ENCODE data around the gene MCL1.

Gene MCL1

DNA sequence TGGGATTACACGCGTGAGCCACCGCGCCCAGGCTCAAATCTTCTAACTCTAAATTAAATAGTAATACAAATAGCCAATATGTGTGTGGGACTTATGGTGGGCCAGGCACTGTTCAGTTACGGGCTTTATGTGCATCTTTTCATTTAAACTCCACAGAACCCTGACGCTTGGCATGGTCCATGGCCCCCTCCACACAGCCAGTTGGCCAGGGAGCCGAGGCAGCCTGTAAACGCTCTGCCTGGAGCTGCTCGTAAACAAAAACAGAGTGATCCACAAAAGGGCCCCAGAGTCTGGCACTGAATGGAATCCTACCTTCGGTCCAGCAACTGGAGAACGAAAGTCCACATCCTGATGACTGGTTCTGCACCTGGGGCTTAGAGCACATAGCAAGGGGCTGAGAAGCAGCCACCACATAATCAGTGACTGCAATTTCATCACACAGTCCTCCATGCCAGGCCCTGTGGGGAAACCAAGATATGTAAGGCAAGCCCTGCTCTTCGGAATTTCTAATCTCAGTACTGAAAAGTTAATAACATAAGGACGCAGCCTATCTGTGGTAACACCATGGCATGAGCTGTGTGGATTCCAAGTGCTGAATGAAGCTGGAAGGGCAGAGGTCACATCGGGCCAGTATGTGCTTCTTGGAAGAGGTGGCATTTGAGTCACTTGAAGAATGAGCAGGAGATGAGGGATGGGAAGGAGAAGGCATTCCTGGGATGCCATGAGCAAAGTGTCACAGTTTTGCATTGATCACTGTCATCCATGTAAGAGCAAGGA, 43.7 kb downstream of the MCL1 start:
- DNase-seq = no peak

GRCh38 chr1:150534002-150534401, 45.4 kb downstream of the MCL1 start:
- DNase-seq = no peak

- no peak for DNase-seq
These were observed 46.5 kb downstream of the MCL1 start for GRCh38 chr1:150532860-150533259.

DNA sequence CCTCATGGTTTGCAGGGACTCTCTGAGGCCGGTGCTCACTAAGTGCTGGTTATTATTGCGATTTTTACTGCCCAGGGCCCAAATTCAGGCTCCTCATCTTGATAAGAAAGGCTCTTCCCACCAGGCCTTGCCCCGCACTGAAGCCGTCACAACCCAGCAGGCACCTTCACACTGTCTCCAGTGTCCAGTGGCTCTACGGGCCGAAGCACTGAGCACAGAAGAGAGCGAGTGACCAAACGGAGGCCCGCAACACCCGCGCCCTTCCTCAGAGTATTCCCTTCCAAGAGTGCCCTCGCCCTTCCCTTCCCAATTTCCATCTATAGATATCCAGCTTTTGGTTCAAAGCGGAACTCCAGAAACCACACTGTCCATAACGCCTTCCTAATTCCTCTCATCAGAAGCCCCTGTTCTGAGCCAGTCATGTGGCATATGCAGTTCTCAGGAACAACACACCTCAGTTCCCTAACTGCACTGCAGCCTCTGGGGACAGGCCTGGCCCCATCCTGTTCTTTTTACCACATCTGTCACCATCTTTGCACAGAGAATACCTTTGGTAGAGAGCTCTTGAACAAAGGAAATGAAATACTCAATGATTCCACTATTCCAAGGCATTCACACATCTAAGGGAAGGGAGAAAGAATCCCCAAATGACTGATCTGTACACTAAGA, 48.8 kb downstream of the MCL1 start:
- DNase-seq = no peak

DNA sequence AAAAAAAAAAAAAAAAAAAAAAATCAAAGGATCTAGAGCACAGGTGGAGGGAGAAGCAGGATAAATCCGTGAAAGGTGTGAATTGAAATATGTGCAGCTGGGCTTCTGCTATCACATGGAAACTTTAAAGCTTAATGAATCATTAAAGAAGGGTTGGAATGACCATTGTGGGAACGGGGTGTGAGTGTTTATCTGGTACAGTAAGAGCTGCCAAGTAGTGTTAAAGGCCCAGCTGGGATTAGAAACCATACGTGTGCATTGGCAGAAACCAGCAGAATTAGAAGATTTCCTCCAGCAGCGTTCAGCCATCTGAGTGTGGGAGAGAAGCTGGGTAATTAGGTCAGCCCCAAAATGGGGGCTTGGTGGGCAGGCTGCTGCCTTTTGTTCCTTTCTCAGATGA, 50.4 kb downstream of the MCL1 start:
- no peak for DNase-seq

- DNase-seq = no peak
These were observed 51.2 kb downstream of the MCL1 start for GRCh38 chr1:150528196-150528595.

GRCh38 chr1:150525348-150525747, 54.1 kb downstream of the MCL1 start:
- DNase-seq = no peak
